HepG2 (cell line): ENCODE data around the gene ENAH. TPM values are rescaled to one million over a fixed set of nuclear protein-coding genes. Genes with fewer than 3 reads are reported as not detected.

Source experiments
- ATAC-seq: fragments of 200-7000 bp; cut with Tn5 transposase; 3 replicates; pipeline ENCODE4 v1.9.1; 2020; ENCODE audit warnings: mild to moderate bottlenecking, moderate library complexity
- BruUV-seq: library from RNA; stranded (reverse); fragments of 400-500 nt; replicated peaks from 2 replicates; lab custom pipeline; 2021; lab: Mats Ljungman, UMichigan
- CTCF ChIA-PET: fragments of 300-600 bp; formaldehyde crosslinking; extraction: SDS; loops from one replicate; lab custom pipeline; 2021; ENCODE audit warnings: low total read pairs, inconsistent platforms, low intra/inter-chr PET ratio; lab: Yijun Ruan, JAX
- POLR2A ChIA-PET: fragments of 350-600 bp; sonication (Branson Sonifier 250); formaldehyde crosslinking; loops from one replicate; lab custom pipeline; 2020; ENCODE audit warnings: antibody characterized with exemption, inconsistent platforms; lab: Yijun Ruan, JAX
- DNase-seq: peaks from one replicate; pipeline ENCODE4 v3.0.0-alpha.2; 2015; ENCODE audit warnings: low spot score
- FAIRE-seq: peaks from 3 replicates; lab custom pipeline; 2011; peaks lifted over from hg19 to GRCh38; lab: Jason Lieb, UNC
- H2AFZ ChIP-seq: one replicate; pipeline ENCODE4 v1.6.1; 2011; ENCODE audit warnings: low read length, inconsistent platforms
- H3K27ac ChIP-seq: fragments of 300-600 bp; 3 replicates; pipeline ENCODE4 v1.8.0; 2011; ENCODE audit warnings: mixed run types, mild to moderate bottlenecking, mixed read lengths, low read length, inconsistent platforms; ENCODE audit not compliant: insufficient read depth; ENCODE audit errors: extremely low read length
- H3K27me3 ChIP-seq, 2 experiments: fragments of 200-600 bp in 1 of 2; 2 replicates in 1 of 2; 3 replicates in 1 of 2; pipeline versions ENCODE4 v1.6.0 to v1.8.0; 2011; ENCODE audit warnings: low read length in 2 of 2, mild to moderate bottlenecking in 2 of 2, moderate library complexity in 2 of 2, inconsistent platforms in 1 of 2; ENCODE audit not compliant: insufficient read depth in 2 of 2, control insufficient read depth in 1 of 2
- H3K36me3 ChIP-seq, 2 experiments: fragments of 200-600 bp in 1 of 2; replicated peaks in 1 of 2; 2 replicates in 1 of 2; 3 replicates in 1 of 2; pipeline versions ENCODE4 v1.5.1 to v1.8.0; 2011; ENCODE audit warnings: low read length in 2 of 2, inconsistent platforms in 1 of 2; ENCODE audit not compliant: insufficient read depth in 2 of 2, control insufficient read depth in 1 of 2
- H3K4me1 ChIP-seq: 2 replicates; pipeline ENCODE4 v1.5.1; 2012; ENCODE audit warnings: low read length, inconsistent platforms; ENCODE audit not compliant: insufficient read depth
- H3K4me2 ChIP-seq: 2 replicates; pipeline ENCODE4 v1.6.0; 2011; ENCODE audit warnings: low read depth, low read length, inconsistent platforms
- H3K4me3 ChIP-seq, 3 experiments: fragments of 200-600 bp in 1 of 3; sonication (generic), shearing (Covaris generic) in 1 of 3; replicated peaks in 1 of 3; 2 replicates each; pipeline ENCODE4 v1.5.1; 2011 to 2016; ENCODE audit warnings: low read length in 3 of 3, inconsistent platforms in 2 of 3, low read depth in 2 of 3, mild to moderate bottlenecking in 2 of 3, control low read depth in 1 of 3, mixed read lengths in 1 of 3; ENCODE audit not compliant: insufficient read depth in 1 of 3
- H3K79me2 ChIP-seq: one replicate; pipeline ENCODE4 v1.6.1; 2011; ENCODE audit warnings: low read length, inconsistent platforms; ENCODE audit not compliant: insufficient read depth
- H3K9ac ChIP-seq: 2 replicates; pipeline ENCODE4 v1.6.0; 2011; ENCODE audit warnings: mild to moderate bottlenecking, low read depth, low read length, inconsistent platforms; ENCODE audit not compliant: insufficient read depth
- H3K9me3 ChIP-seq: 2 replicates; pipeline ENCODE4 v1.5.1; 2012; ENCODE audit warnings: mild to moderate bottlenecking, low read length
- H4K20me1 ChIP-seq: 2 replicates; pipeline ENCODE4 v1.6.0; 2011; ENCODE audit warnings: inconsistent platforms, mild to moderate bottlenecking, low read length, moderate library complexity; ENCODE audit not compliant: insufficient read depth
- FOXJ3 ChIP-seq: sonication (generic); formaldehyde crosslinking; IDR thresholded peaks from 2 replicates; pipeline ENCODE4 v1.4.0; 2020; ENCODE audit warnings: missing genetic modification reagents, mild to moderate bottlenecking, borderline replicate concordance
- RFX5 ChIP-seq: IDR thresholded peaks from 2 replicates; pipeline ENCODE4 v1.6.1; 2011; ENCODE audit warnings: low read depth, low read length, improper control_type of control experiment
- TOPORS ChIP-seq: sonication (generic); formaldehyde crosslinking; IDR thresholded peaks from 2 replicates; pipeline ENCODE4 v1.8.0; 2023; ENCODE audit warnings: mild to moderate bottlenecking, missing genetic modification reagents
- ZNF510 ChIP-seq: sonication (generic); formaldehyde crosslinking; IDR thresholded peaks from 2 replicates; pipeline ENCODE4 v1.4.0; 2020; ENCODE audit warnings: low read depth, mild to moderate bottlenecking, missing genetic modification reagents
- ZNF746 ChIP-seq: sonication (generic); formaldehyde crosslinking; IDR thresholded peaks from 2 replicates; pipeline ENCODE4 v1.8.0; 2022; ENCODE audit warnings: mild to moderate bottlenecking, missing genetic modification reagents
- whole genome bisulfite sequencing: methylation state at CpG from one replicate; pipeline ENCODE4 v1.1.6; 2017; ENCODE audit warnings: low lambda C conversion rate; 5-methylcytosine and 5-hydroxymethylcytosine counted together
- in situ Hi-C: cut with HindIII; loops from 2 replicates; pipeline ENCODE4 v1.10.0; 2017; ENCODE audit warnings: low pct_unique_long_range_greater_than_20kb; ENCODE audit not compliant: extremely low pct_ligation_motif_present
- intact Hi-C: fragments of 100-400 bp; cut with micrococcal nuclease; formaldehyde crosslinking; loops from one replicate; pipeline ENCODE4 v1.10.0; 2022; ENCODE audit not compliant: unreplicated experiment
- polyA plus RNA-seq, 8 experiments: library from polyadenylated mRNA; depleted of rRNA in 3 of 8; stranded (reverse) in 7 of 8; unstranded in 1 of 8; fragments of >200 nt; fragmentation: Illumina TruSeq in 4 of 8; extraction: Trizol in 4 of 8; gene quantifications; 2 replicates each; pipeline versions ENCODE4 v1.2.1 to v1.2.3, GENCODE V29; 2011 to 2016; ENCODE audit warnings: low read depth in 4 of 8, missing spikeins in 1 of 8, mixed read lengths in 1 of 8; ENCODE audit not compliant: insufficient read depth in 1 of 8
- total RNA-seq, 5 experiments: library from RNA; depleted of rRNA; stranded (reverse); fragments of >200 nt; fragmentation: Illumina TruSeq; extraction: Trizol; gene quantifications; 2 replicates each; pipeline ENCODE4 v1.2.3, GENCODE V29; 2016; ENCODE audit warnings: low read depth in 1 of 5
- TF ChIP-seq, protein P1 (sequence below): sonication (generic); formaldehyde crosslinking; IDR thresholded peaks from 2 replicates; pipeline ENCODE4 v1.4.0; 2020; ENCODE audit warnings: mild to moderate bottlenecking, missing genetic modification reagents, borderline replicate concordance
- TF ChIP-seq, protein P2 (sequence below): sonication (generic); formaldehyde crosslinking; IDR thresholded peaks from 2 replicates; pipeline ENCODE4 v1.4.0; 2020; ENCODE audit warnings: missing genetic modification reagents, mild to moderate bottlenecking, borderline replicate concordance

The ENAH gene
- total and polyA plus RNA-seq, 2 of the 13 experiments (the other 11 are each of a cell fraction or from before 2014, with no cell fraction given) = 22.1 to 58.3 TPM

DNA sequence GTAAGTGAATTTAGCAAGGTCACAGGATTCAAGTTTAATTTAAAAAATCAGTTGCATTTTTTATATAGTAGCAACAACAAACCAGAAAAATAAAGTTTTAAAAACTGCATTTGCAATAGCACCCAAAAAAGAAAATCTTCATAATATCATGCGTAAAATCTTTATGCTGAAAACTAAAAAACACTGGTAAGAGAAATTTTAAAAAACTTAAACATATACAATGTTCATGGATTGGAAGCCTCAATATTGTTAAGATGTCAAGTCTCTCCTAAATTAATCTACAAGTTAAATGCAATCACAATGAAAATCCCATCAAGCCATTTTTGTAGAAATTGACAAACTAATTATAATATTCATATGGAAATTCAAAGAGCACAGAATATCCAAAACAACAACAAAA lies 65.6 kb downstream of the ENAH start:
- intact Hi-C loops = no loop called here
- no peak for DNase-seq
- Histone ChIP-seq H2AFZ (no peak overlapping the region), H3K4me3 (no peak overlapping the region), H3K27ac (no peak overlapping the region), H3K4me2 (no peak overlapping the region), H3K4me1 (no peaks in the 10 kb centered on the region), H4K20me1 (0 out of 2 replicates have a peak, but pooled peaks cover 3% of the 10 kb centered on the region), H3K27me3 (no peaks in the 10 kb centered on the region), H3K9me3 (no peaks in the 10 kb centered on the region), H3K9ac (no peak overlapping the region), H3K79me2 (peaks cover 48% of the 10 kb centered on the region), H3K36me3 (0 out of 5 replicates have a peak, but pooled peaks cover 0 to 4% of the 10 kb centered on the region in 2 experiments)
- no peak for ATAC-seq
- POLR2A ChIA-PET = no interaction called here
- TF ChIP-seq, protein P1, sequence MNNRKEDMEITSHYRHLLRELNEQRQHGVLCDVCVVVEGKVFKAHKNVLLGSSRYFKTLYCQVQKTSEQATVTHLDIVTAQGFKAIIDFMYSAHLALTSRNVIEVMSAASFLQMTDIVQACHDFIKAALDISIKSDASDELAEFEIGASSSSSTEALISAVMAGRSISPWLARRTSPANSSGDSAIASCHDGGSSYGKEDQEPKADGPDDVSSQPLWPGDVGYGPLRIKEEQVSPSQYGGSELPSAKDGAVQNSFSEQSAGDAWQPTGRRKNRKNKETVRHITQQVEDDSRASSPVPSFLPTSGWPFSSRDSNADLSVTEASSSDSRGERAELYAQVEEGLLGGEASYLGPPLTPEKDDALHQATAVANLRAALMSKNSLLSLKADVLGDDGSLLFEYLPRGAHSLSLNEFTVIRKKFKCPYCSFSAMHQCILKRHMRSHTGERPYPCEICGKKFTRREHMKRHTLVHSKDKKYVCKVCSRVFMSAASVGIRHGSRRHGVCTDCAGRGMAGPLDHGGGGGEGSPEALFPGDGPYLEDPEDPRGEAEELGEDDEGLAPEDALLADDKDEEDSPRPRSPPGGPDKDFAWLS = no peak
- TF ChIP-seq ZNF746 (CRISPR knock-in tag) = no peak
- no peak for TF ChIP-seq TOPORS (CRISPR knock-in tag)
- no peak for TF ChIP-seq ZNF510 (CRISPR knock-in tag)
- TF ChIP-seq, protein P2, sequence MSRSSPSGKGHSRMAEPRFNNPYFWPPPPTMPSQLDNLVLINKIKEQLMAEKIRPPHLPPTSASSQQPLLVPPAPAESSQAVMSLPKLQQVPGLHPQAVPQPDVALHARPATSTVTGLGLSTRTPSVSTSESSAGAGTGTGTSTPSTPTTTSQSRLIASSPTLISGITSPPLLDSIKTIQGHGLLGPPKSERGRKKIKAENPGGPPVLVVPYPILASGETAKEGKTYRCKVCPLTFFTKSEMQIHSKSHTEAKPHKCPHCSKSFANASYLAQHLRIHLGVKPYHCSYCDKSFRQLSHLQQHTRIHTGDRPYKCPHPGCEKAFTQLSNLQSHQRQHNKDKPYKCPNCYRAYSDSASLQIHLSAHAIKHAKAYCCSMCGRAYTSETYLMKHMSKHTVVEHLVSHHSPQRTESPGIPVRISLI (CRISPR knock-in tag) = no peak
- no peak for TF ChIP-seq RFX5
- no peak for TF ChIP-seq FOXJ3
- 98% methylated on average over 1 of the region's 1 CpG for WGBS
- BruUV-seq = no TSS peak
- FAIRE-seq = no peak
- CTCF ChIA-PET = no interaction called here
- in situ Hi-C loops = no loop called here
